ENCODE data around the gene PPIF.

Gene PPIF

DNA sequence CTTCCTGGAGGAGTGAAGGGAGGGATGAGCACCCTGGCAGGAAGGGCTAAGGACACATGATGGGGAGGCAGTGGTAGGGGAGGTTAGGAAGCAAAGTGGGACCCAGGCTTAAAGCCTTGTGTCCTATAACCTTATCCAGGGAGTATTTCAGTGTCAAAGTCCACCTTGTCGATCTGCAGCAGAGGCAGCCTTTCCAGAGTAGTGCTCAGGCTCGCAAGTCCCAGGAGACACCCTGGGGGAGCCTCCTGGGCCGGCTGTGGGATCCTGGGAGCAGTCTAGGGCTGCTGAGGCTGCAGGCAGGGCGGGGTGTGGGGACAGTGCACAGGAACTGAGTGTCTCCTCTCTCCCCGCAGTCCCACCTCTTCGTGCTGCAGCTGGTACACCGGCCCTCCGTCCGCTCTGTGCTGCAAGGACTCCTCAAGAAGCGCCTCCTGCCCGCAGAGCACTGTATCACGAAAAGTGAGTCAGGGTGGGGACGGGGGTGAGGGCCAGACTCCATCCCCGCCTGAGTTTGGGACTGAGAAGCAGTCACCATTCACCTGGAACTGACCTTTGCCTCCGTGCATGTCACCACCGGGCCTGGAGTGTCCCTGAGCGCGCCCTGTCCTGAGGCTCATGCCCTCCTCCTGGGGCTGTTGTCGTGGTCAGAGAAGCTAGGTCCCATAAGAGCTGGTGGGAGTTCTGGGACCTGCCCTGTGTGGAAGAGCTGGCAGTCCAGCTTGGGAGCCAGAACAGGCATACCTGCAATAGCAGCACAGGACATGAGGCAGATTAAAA, 45.3 kb upstream of the PPIF start:
- H3K9me3 ChIP-seq (ENCODE audit: severe bottlenecking) = peaks cover 2% of the 10 kb centered on the region
- peaks cover 52% of the 10 kb centered on the region for H3K36me3 ChIP-seq (ENCODE audit: low read depth)
- no peak for DNase-seq (ENCODE audit: low spot score)
- peaks cover 10% of the 10 kb centered on the region for H3K4me1 ChIP-seq (ENCODE audit: insufficient read depth, poor library complexity, severe bottlenecking)
- H3K4me3 ChIP-seq (ENCODE audit: severe bottlenecking) = no peak overlapping the region
- H3K27ac ChIP-seq (ENCODE audit: poor library complexity, severe bottlenecking) = no peak overlapping the region
- ATAC-seq (ENCODE audit: low read depth) = no peak
- H3K27me3 ChIP-seq (ENCODE audit: insufficient read depth, poor library complexity, severe bottlenecking) = no peaks in the 10 kb centered on the region
- TF ChIP-seq, protein P1, sequence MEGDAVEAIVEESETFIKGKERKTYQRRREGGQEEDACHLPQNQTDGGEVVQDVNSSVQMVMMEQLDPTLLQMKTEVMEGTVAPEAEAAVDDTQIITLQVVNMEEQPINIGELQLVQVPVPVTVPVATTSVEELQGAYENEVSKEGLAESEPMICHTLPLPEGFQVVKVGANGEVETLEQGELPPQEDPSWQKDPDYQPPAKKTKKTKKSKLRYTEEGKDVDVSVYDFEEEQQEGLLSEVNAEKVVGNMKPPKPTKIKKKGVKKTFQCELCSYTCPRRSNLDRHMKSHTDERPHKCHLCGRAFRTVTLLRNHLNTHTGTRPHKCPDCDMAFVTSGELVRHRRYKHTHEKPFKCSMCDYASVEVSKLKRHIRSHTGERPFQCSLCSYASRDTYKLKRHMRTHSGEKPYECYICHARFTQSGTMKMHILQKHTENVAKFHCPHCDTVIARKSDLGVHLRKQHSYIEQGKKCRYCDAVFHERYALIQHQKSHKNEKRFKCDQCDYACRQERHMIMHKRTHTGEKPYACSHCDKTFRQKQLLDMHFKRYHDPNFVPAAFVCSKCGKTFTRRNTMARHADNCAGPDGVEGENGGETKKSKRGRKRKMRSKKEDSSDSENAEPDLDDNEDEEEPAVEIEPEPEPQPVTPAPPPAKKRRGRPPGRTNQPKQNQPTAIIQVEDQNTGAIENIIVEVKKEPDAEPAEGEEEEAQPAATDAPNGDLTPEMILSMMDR (IDR thresholded peaks at IDR 0.05; ENCODE audit: poor library complexity, severe bottlenecking) = no peak

DNA sequence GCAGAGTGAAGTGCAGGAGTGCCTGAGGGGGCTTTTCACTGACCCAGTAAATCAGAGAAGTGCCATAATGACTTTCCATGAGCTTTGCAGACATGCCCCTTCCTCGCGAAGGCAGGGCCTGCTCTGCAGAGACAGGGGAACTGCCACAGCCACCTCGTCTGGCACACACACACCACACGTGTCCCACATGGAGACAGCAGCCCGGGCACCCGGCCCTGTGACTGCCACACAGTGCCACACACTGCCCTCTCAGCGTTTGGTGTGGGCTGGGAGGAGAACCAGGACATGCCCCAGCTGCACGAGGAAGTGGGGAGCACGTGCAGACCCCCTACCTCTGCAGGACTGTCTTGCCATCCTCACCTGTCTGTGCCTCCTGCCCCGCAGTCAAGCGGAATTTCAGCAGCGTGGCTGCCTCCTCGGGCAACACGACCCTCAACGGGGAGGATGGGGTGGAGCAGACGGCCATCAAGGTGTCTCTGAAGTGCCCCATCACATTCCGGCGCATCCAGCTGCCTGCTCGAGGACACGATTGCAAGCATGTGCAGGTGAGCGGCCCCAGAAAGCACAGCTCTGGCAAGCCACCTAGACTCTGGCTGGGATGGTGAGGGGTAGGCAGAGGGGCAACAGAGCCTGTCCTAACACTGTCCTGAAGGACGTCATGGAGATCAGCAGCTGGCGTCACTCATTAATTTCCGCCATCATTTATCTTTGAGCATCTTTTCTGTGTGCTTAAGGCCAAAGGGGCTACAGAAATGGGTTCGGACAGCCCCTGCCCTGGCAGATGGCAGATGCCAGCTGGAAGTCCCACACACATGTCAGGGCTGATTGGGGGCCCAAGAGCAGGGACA, 43.4 kb upstream of the PPIF start:
- Histone ChIP-seq H3K36me3 (ENCODE audit: low read depth) (peaks cover 53% of the 10 kb centered on the region), H3K4me3 (ENCODE audit: severe bottlenecking) (no peak overlapping the region), H3K27ac (ENCODE audit: poor library complexity, severe bottlenecking) (no peak overlapping the region), H3K27me3 (ENCODE audit: insufficient read depth, poor library complexity, severe bottlenecking) (no peaks in the 10 kb centered on the region), H3K9me3 (ENCODE audit: severe bottlenecking) (no peaks in the 10 kb centered on the region), H3K4me1 (ENCODE audit: insufficient read depth, poor library complexity, severe bottlenecking) (peaks cover 6% of the 10 kb centered on the region)
- ATAC-seq (ENCODE audit: low read depth) (no peak), DNase-seq (ENCODE audit: low spot score) (no peak)
- TF ChIP-seq, protein P1 (IDR thresholded peaks at IDR 0.05; ENCODE audit: poor library complexity, severe bottlenecking) = no peak

DNA sequence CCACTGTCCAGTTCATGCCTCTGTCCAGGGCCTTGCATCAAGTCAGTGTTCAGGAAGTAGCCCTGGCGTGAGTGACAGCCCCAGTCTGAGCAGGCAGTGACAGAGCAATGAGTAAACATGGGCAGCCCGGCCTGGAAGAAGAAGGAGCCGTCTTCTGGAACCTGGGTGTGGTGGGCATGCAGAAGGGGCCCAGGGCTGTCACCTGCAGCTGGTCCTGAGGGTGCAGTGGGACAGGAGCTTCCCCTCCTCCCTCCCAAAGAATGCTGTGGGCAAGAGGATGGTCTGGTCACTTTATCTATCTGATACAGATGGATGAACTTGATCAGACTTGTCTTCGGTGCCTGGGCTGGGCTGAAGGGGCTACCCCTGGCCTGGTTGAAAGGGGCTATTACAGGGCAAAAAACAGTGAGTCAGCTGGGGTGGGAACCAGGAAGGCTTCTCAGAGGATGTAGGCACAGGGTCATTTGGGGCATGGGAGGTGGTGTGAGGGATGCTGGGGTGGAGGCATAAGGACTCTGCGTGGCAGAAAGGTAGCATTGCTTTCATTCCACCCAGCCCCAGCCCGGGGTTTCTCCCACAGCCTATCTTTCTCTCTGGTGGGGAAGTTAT, 42.7 kb upstream of the PPIF start:
- H3K36me3 ChIP-seq (ENCODE audit: low read depth) = peaks cover 51% of the 10 kb centered on the region
- no peak for DNase-seq (ENCODE audit: low spot score)
- no peaks in the 10 kb centered on the region for H3K27me3 ChIP-seq (ENCODE audit: insufficient read depth, poor library complexity, severe bottlenecking)
- H3K27ac ChIP-seq (ENCODE audit: poor library complexity, severe bottlenecking) = no peak overlapping the region
- no peak for ATAC-seq (ENCODE audit: low read depth)
- no peaks in the 10 kb centered on the region for H3K4me1 ChIP-seq (ENCODE audit: insufficient read depth, poor library complexity, severe bottlenecking)
- no peaks in the 10 kb centered on the region for H3K9me3 ChIP-seq (ENCODE audit: severe bottlenecking)
- TF ChIP-seq, protein P1 (IDR thresholded peaks at IDR 0.05; ENCODE audit: poor library complexity, severe bottlenecking) = no peak
- no peak overlapping the region for H3K4me3 ChIP-seq (ENCODE audit: severe bottlenecking)

DNA sequence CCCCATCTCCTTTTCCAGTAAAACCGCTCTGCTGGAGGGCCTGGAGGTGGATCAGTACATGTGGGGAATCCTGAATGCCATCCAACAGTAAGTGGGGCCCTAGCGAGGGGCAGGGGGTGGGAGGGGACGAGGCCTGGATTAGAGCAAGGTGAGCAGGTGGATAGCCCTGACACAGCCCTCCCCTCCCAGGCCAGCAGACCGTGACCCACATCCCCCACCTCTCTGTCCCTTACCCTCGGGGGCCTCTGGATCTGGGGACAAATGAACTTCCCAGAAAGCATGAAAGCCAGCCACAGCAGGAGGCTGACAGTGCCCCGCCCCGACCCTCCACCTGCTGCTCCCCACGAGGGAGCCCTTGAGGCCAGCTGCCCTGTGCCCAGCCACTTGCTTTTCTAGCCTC, 41.8 kb upstream of the PPIF start:
- DNase-seq (ENCODE audit: low spot score) (no peak), ATAC-seq (ENCODE audit: low read depth) (no peak)
- Histone ChIP-seq H3K4me1 (ENCODE audit: insufficient read depth, poor library complexity, severe bottlenecking) (no peaks in the 10 kb centered on the region), H3K4me3 (ENCODE audit: severe bottlenecking) (no peak overlapping the region), H3K36me3 (ENCODE audit: low read depth) (peaks cover 44% of the 10 kb centered on the region), H3K27me3 (ENCODE audit: insufficient read depth, poor library complexity, severe bottlenecking) (no peaks in the 10 kb centered on the region), H3K27ac (ENCODE audit: poor library complexity, severe bottlenecking) (no peak overlapping the region), H3K9me3 (ENCODE audit: severe bottlenecking) (no peaks in the 10 kb centered on the region)
- TF ChIP-seq, protein P1 (IDR thresholded peaks at IDR 0.05; ENCODE audit: poor library complexity, severe bottlenecking) = no peak
